Measurements from ENCODE around the gene TTYH3. TPM values are rescaled to one million over a fixed set of nuclear protein-coding genes. Genes with fewer than 3 reads are reported as not detected.

The TTYH3 gene
- total RNA-seq, 1 donor from 2014 or later, result 18.8 TPM

GRCh38 chr7:2635148-2635668, 3.4 kb downstream of the TTYH3 start:
- H3K27me3 ChIP-seq (ENCODE audit: control insufficient read depth in 3 of 3, insufficient read depth in 3 of 3, low read length in 3 of 3), result no peaks in the 10 kb centered on the region
- H3K4me1 ChIP-seq (ENCODE audit: control insufficient read depth in 3 of 3, insufficient read depth in 3 of 3, low read length in 3 of 3), result peaks cover 64 to 84% (median 67%) of the 10 kb centered on the region in 3 donors
- H3K36me3 ChIP-seq (ENCODE audit: control insufficient read depth in 3 of 3, insufficient read depth in 3 of 3, low read length in 3 of 3), result no peaks in the 10 kb centered on the region
- H3K9ac ChIP-seq (ENCODE audit: low read depth in 1 of 3, low read length in 3 of 3), result no peak overlapping the region
- H3K9me3 ChIP-seq (ENCODE audit: control insufficient read depth in 3 of 3, low read length in 3 of 3), result no peaks in the 10 kb centered on the region
- H3K4me3 ChIP-seq (ENCODE audit: low read length in 3 of 3), result no peak overlapping the region
- H3K27ac ChIP-seq (ENCODE audit: low read depth, low read length), result peak overlapping the region; percentile 29

GRCh38 chr7:2635810-2636701, 4.3 kb downstream of the TTYH3 start:
- peak overlapping the region; percentile 44 for H3K27ac ChIP-seq (ENCODE audit: low read depth, low read length)
- no peaks in the 10 kb centered on the region for H3K27me3 ChIP-seq (ENCODE audit: control insufficient read depth in 3 of 3, insufficient read depth in 3 of 3, low read length in 3 of 3)
- no peak overlapping the region for H3K9ac ChIP-seq (ENCODE audit: low read depth in 1 of 3, low read length in 3 of 3)
- H3K4me3 ChIP-seq (ENCODE audit: low read length in 3 of 3), result no peak overlapping the region
- H3K36me3 ChIP-seq (ENCODE audit: control insufficient read depth in 3 of 3, insufficient read depth in 3 of 3, low read length in 3 of 3), result no peaks in the 10 kb centered on the region
- no peaks in the 10 kb centered on the region for H3K9me3 ChIP-seq (ENCODE audit: control insufficient read depth in 3 of 3, low read length in 3 of 3)
- peaks cover 68 to 88% (median 70%) of the 10 kb centered on the region in 3 donors for H3K4me1 ChIP-seq (ENCODE audit: control insufficient read depth in 3 of 3, insufficient read depth in 3 of 3, low read length in 3 of 3)

- no peak overlapping the region for H3K4me3 ChIP-seq (ENCODE audit: low read length in 3 of 3)
- no peaks in the 10 kb centered on the region for H3K36me3 ChIP-seq (ENCODE audit: control insufficient read depth in 3 of 3, insufficient read depth in 3 of 3, low read length in 3 of 3)
- H3K9ac ChIP-seq (ENCODE audit: low read depth in 1 of 3, low read length in 3 of 3), result peak overlapping the region in 1 of 3 donors; percentile 79
- no peaks in the 10 kb centered on the region for H3K9me3 ChIP-seq (ENCODE audit: control insufficient read depth in 3 of 3, low read length in 3 of 3)
- no peaks in the 10 kb centered on the region for H3K27me3 ChIP-seq (ENCODE audit: control insufficient read depth in 3 of 3, insufficient read depth in 3 of 3, low read length in 3 of 3)
- peaks cover 69 to 93% (median 77%) of the 10 kb centered on the region in 3 donors for H3K4me1 ChIP-seq (ENCODE audit: control insufficient read depth in 3 of 3, insufficient read depth in 3 of 3, low read length in 3 of 3)
- peak overlapping the region; percentile 44 for H3K27ac ChIP-seq (ENCODE audit: low read depth, low read length)
These were observed 5.3 kb downstream of the TTYH3 start for GRCh38 chr7:2637066-2637471.

GRCh38 chr7:2637505-2638223, 5.9 kb downstream of the TTYH3 start:
- Histone ChIP-seq H3K4me3 (ENCODE audit: low read length in 3 of 3) (peak overlapping the region in 2 of 3 donors; percentile 14 to 41), H3K4me1 (ENCODE audit: control insufficient read depth in 3 of 3, insufficient read depth in 3 of 3, low read length in 3 of 3) (peaks cover 67 to 90% (median 74%) of the 10 kb centered on the region in 3 donors), H3K9ac (ENCODE audit: low read depth in 1 of 3, low read length in 3 of 3) (peak overlapping the region in 2 of 3 donors; percentile 62 to 79), H3K9me3 (ENCODE audit: control insufficient read depth in 3 of 3, low read length in 3 of 3) (no peaks in the 10 kb centered on the region), H3K27ac (ENCODE audit: low read depth, low read length) (peak overlapping the region; percentile 64), H3K36me3 (ENCODE audit: control insufficient read depth in 3 of 3, insufficient read depth in 3 of 3, low read length in 3 of 3) (no peaks in the 10 kb centered on the region), H3K27me3 (ENCODE audit: control insufficient read depth in 3 of 3, insufficient read depth in 3 of 3, low read length in 3 of 3) (no peaks in the 10 kb centered on the region)

GRCh38 chr7:2638224-2638991, 6.6 kb downstream of the TTYH3 start:
- Histone ChIP-seq H3K27ac (ENCODE audit: low read depth, low read length) (peak overlapping the region; percentile 64), H3K9ac (ENCODE audit: low read depth in 1 of 3, low read length in 3 of 3) (peak overlapping the region in 2 of 3 donors; percentile 62 to 79), H3K4me3 (ENCODE audit: low read length in 3 of 3) (peak overlapping the region in 2 of 3 donors; percentile 14 to 49), H3K9me3 (ENCODE audit: control insufficient read depth in 3 of 3, low read length in 3 of 3) (no peaks in the 10 kb centered on the region), H3K27me3 (ENCODE audit: control insufficient read depth in 3 of 3, insufficient read depth in 3 of 3, low read length in 3 of 3) (no peaks in the 10 kb centered on the region), H3K4me1 (ENCODE audit: control insufficient read depth in 3 of 3, insufficient read depth in 3 of 3, low read length in 3 of 3) (peaks cover 59 to 85% (median 69%) of the 10 kb centered on the region in 3 donors), H3K36me3 (ENCODE audit: control insufficient read depth in 3 of 3, insufficient read depth in 3 of 3, low read length in 3 of 3) (no peaks in the 10 kb centered on the region)

- Histone ChIP-seq H3K4me1 (ENCODE audit: control insufficient read depth in 3 of 3, insufficient read depth in 3 of 3, low read length in 3 of 3) (peaks cover 51 to 85% (median 66%) of the 10 kb centered on the region in 3 donors), H3K9ac (ENCODE audit: low read depth in 1 of 3, low read length in 3 of 3) (peak overlapping the region in 2 of 3 donors; percentile 62 to 79)
These were observed 7.4 kb downstream of the TTYH3 start for GRCh38 chr7:2639181-2639681.

GRCh38 chr7:2639695-2640481, 8.1 kb downstream of the TTYH3 start:
- Histone ChIP-seq H3K9ac (ENCODE audit: low read depth in 1 of 3, low read length in 3 of 3) (peak overlapping the region in 1 of 3 donors; percentile 79), H3K36me3 (ENCODE audit: control insufficient read depth in 3 of 3, insufficient read depth in 3 of 3, low read length in 3 of 3) (no peaks in the 10 kb centered on the region), H3K27ac (ENCODE audit: low read depth, low read length) (no peak overlapping the region), H3K4me3 (ENCODE audit: low read length in 3 of 3) (peak overlapping the region in 1 of 3 donors; percentile 14), H3K9me3 (ENCODE audit: control insufficient read depth in 3 of 3, low read length in 3 of 3) (no peaks in the 10 kb centered on the region), H3K27me3 (ENCODE audit: control insufficient read depth in 3 of 3, insufficient read depth in 3 of 3, low read length in 3 of 3) (no peaks in the 10 kb centered on the region), H3K4me1 (ENCODE audit: control insufficient read depth in 3 of 3, insufficient read depth in 3 of 3, low read length in 3 of 3) (peaks cover 51 to 86% (median 73%) of the 10 kb centered on the region in 3 donors)

More at GRCh38 chr7:2639181-2639681, 7.4 kb downstream of the TTYH3 start:
- Histone ChIP-seq H3K9me3 (ENCODE audit: control insufficient read depth in 3 of 3, low read length in 3 of 3) (no peaks in the 10 kb centered on the region), H3K27ac (ENCODE audit: low read depth, low read length) (peak overlapping the region; percentile 64), H3K4me3 (ENCODE audit: low read length in 3 of 3) (peak overlapping the region in 2 of 3 donors; percentile 14 to 45), H3K36me3 (ENCODE audit: control insufficient read depth in 3 of 3, insufficient read depth in 3 of 3, low read length in 3 of 3) (no peaks in the 10 kb centered on the region), H3K27me3 (ENCODE audit: control insufficient read depth in 3 of 3, insufficient read depth in 3 of 3, low read length in 3 of 3) (no peaks in the 10 kb centered on the region)

- H3K27me3 ChIP-seq (ENCODE audit: control insufficient read depth in 3 of 3, insufficient read depth in 3 of 3, low read length in 3 of 3), result no peaks in the 10 kb centered on the region
- H3K4me1 ChIP-seq (ENCODE audit: control insufficient read depth in 3 of 3, insufficient read depth in 3 of 3, low read length in 3 of 3), result peaks cover 55 to 81% (median 78%) of the 10 kb centered on the region in 3 donors
- H3K27ac ChIP-seq (ENCODE audit: low read depth, low read length), result peak overlapping the region; percentile 82
- no peak overlapping the region for H3K4me3 ChIP-seq (ENCODE audit: low read length in 3 of 3)
- no peaks in the 10 kb centered on the region for H3K36me3 ChIP-seq (ENCODE audit: control insufficient read depth in 3 of 3, insufficient read depth in 3 of 3, low read length in 3 of 3)
- H3K9me3 ChIP-seq (ENCODE audit: control insufficient read depth in 3 of 3, low read length in 3 of 3), result no peaks in the 10 kb centered on the region
- peak overlapping the region in 1 of 3 donors; percentile 25 for H3K9ac ChIP-seq (ENCODE audit: low read depth in 1 of 3, low read length in 3 of 3)
These were observed 8.7 kb downstream of the TTYH3 start for GRCh38 chr7:2640482-2640830.

Measured in skeletal muscle tissue (tissue), 4 donors.